NCI-H774 (cell line): Measurements from ENCODE around the gene LASP1NB.
"Not testable (repeated sequence)": the region's sequence is repeated elsewhere in the genome, so short reads cannot be mapped to it uniquely, and the experiment has no call there.

Experiments used
- DNase-seq: peaks from one replicate; lab custom pipeline; 2025; lab: John Stamatoyannopoulos, UW

LASP1NB gene

DNA sequence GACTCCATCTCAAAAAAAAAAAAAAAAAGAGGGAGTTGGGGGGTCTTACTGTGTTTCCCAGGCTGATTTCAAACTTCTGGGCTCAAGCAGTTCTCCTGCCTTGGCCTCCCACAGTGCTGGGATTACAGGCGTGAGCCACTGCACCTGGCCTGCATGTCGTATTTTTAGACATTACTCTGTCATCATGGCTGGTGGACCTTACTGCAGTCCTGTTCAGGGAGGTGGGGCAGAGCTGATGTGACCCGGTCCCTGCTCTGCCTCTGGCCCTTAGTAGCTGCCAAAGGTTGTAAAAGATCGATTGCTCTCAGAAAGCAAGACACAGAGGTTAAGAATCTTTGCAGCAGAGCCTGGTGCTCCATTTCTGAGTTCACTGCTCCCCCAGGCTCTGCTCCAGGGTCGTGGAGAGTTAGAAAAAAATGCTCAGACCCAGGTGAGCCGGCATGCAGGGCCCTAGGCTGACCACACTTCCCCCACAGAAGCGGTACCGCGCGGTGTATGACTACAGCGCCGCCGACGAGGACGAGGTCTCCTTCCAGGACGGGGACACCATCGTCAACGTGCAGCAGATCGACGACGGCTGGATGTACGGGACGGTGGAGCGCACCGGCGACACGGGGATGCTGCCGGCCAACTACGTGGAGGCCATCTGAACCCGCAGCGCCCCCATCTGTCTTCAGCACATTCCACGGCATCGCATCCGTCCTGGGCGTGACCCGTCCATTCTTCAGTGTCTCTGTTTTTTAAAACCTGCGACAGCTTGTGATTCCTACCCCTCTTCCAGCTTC, 7.1 kb upstream of the LASP1NB start:
- no peak for DNase-seq

DNA sequence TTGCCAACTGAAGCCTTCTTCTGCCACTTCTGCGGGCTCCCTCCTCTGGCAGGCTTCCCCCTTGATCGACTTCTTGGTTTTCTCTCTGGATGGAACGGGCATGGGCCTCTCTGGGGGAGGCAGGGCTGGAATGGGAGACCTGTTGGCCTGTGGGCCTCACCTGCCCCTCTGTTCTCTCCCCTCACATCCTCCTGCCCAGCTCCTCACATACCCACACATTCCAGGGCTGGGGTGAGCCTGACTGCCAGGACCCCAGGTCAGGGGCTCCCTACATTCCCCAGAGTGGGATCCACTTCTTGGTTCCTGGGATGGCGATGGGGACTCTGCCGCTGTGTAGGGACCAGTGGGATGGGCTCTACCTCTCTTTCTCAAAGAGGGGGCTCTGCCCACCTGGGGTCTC, 6.5 kb upstream of the LASP1NB start:
- DNase-seq: no peak

DNA sequence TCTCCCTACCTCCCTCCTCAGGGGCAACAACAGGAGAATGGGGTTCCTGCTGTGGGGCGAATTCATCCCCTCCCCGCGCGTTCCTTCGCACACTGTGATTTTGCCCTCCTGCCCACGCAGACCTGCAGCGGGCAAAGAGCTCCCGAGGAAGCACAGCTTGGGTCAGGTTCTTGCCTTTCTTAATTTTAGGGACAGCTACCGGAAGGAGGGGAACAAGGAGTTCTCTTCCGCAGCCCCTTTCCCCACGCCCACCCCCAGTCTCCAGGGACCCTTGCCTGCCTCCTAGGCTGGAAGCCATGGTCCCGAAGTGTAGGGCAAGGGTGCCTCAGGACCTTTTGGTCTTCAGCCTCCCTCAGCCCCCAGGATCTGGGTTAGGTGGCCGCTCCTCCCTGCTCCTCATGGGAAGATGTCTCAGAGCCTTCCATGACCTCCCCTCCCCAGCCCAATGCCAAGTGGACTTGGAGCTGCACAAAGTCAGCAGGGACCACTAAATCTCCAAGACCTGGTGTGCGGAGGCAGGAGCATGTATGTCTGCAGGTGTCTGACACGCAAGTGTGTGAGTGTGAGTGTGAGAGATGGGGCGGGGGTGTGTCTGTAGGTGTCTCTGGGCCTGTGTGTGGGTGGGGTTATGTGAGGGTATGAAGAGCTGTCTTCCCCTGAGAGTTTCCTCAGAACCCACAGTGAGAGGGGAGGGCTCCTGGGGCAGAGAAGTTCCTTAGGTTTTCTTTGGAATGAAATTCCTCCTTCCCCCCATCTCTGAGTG, 5.9 kb upstream of the LASP1NB start:
- no peak for DNase-seq

DNA sequence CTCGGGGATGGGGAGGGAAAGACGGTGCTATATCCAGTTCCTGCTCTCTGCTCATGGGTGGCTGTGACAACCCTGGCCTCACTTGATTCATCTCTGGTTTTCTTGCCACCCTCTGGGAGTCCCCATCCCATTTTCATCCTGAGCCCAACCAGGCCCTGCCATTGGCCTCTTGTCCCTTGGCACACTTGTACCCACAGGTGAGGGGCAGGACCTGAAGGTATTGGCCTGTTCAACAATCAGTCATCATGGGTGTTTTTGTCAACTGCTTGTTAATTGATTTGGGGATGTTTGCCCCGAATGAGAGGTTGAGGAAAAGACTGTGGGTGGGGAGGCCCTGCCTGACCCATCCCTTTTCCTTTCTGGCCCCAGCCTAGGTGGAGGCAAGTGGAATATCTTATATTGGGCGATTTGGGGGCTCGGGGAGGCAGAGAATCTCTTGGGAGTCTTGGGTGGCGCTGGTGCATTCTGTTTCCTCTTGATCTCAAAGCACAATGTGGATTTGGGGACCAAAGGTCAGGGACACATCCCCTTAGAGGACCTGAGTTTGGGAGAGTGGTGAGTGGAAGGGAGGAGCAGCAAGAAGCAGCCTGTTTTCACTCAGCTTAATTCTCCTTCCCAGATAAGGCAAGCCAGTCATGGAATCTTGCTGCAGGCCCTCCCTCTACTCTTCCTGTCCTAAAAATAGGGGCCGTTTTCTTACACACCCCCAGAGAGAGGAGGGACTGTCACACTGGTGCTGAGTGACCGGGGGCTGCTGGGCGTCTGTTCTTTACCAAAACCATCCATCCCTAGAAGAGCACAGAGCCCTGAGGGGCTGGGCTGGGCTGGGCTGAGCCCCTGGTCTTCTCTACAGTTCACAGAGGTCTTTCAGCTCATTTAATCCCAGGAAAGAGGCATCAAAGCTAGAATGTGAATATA, 4.8 kb upstream of the LASP1NB start:
- no peak for DNase-seq

DNA sequence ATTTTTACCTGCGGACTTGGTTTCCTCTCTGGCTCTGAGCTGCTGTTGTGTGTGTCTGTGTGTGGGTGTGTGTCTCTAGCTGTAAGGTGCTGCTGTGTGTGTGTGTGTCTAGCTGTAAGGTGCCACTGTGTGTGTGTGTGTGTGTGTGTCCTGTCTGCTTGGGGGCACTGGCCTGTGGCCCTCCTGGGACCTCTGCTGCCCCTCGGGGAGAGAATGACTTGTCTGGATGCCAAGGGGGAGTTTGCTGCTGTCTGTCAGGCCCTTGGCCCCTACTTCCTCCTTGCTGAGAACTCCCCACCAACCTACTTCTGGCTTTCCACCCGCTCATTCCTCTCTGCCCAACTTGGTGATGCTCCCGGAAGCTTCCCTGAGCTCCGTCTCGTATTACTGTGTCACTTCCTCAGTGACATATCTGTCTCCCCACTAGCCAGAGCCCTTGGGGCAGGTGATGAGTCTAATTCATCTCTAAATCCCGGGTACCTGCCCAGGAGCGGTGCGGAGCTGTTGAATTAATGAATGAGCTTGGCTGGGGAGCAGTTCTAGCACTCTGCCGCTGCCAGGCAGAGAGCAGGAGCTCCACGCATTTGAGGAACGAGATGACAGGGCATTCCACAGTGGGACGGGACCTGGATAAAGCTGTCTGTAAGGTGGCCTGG, 3.5 kb upstream of the LASP1NB start:
- DNase-seq: no peak

DNA sequence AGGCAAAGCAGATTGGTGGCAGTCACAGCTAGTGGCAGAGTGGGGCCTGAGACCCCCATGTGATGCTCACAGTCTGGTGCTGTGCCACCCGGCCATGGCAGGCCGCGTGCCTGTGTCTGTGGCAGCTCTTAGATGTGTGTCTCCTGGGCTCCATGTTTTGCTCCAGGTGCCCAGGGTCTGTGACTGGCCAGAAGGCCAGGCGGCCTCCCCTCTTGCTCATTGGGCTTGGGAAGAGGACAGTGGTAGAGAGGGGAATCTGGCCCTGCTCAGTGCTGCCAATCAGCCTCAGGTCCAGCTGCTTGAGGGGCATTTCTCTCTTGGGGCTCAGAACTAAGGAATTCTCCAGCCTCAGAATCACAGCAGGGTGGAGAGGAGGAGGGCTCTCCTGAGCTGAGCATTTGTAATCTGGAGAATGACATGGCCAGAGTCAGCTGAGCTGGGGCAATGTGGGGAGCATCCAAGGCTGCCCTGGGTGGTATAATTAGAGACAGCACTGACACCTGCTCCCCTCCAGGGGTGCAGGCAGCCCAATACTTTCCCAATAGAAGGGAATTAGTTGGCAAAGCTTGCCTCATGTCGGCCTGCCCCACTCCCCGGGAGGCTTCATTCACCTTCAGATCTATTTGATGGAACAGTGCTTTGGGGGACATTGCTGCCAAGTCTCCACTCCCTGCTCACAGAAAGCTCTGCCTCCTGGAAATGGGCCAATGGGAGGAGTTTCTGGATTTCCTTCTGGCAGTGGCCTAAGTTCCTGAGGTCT, 2.7 kb upstream of the LASP1NB start:
- DNase-seq: no peak

DNA sequence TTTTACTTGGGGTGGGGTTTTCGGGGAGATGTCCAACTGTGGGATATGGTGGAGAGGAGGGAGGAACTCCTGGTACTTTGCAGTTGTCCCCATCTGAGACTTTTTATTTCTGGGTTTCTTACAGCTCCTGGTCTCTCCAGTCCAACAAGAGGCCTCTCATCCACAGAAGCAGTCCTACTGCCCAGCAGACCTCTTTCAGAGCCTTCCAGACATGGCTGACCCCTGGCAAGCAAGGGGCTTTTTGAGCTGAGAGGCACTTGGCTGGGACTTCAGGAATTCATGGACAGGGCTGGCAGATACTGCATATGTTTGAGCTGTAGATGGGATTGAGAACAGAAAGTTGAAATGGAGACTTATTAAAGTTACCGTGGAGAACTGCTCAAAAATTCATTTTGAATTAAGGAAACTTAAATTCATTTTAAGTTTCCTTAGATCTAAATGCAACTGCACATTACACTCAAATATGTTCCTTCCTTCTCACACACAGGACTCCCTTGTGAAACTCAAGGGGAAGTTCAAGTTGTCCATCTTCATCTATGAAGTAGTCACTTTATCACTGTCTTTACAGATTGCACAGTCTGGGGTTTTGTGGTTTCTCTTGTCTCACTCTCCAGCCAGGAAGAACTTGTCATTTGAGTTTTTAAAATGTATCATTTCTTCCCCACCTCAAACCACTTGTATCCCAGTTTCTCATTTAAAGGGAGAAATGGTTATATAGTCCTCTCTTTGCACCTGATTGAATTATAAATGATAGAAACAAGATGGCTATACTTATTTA, 1.1 kb downstream of the LASP1NB start:
- no peak for DNase-seq

DNA sequence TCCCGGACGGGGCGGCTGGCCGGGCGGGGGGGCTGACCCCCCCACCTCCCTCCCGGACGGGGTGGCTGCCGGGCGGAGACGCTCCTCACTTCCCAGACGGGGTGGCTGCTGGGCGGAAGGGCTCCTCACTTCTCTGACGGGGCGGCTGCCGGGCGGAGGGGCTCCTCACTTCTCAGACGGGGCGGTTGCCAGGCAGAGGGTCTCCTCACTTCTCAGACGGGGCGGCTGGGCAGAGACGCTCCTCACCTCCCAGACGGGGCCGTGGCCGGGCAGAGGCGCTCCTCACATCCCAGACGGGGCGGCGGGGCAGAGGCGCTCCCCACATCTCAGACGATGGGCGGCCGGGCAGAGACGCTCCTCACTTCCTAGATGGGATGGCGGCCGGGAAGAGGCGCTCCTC, 5.4 kb downstream of the LASP1NB start:
- DNase-seq: not testable (repeated sequence)

DNA sequence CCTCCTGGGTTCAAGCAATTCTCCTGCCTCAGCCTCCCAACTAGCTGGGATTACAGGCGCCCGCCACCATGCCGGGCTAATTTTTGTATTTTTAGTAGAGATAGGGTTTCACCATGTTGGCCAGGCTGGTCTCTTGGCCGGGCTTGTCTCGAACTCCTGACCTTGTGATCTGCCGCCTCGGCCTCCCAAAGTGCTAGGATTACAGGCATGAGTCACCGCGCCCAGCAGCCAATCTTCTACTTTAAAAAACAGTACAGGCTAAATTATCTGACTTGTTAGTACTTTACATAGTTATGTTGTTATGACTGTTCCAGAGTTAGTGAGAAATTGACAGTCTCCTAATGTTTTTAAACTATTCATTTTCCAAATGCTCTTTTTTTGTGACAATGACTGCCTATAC, 8.5 kb downstream of the LASP1NB start:
- DNase-seq: not testable (repeated sequence)

DNA sequence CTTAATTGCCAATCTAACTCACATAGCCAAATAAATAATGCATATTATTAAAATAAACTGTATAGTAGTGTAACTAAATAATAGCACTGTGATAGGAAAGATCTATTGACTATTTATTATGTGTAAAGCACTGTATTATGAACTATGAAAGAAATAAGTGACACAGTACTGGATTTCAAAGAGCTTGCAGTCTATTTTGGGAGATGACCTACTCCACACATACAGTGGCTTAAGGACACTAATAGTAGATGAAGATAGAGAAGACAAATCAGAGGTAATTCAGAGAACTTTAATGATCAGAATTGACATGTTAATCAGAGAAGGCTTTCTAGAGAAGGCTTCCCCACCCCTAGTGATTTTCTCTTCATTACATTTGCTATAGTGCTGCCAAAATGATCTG, 14.6 kb downstream of the LASP1NB start:
- no peak for DNase-seq

DNA sequence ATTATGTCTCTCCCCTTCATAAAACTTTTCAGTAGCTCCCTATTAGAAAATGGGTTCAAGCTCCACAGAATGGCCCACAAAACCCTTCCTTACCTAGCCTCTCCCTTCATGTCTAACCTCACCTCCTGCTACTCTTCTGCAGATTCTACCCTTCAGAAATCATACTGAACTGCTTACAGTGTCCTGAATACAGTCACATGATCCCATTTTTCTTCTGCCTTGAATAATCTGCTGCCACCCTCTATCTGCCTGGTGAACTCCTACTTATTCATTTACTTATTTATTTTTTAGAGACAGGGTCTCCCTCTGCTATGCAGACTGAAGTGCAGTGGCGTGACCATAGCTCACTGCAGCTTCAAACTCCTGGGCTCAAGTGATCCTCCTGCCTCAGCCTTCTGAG, 15.0 kb downstream of the LASP1NB start:
- DNase-seq: no peak

DNA sequence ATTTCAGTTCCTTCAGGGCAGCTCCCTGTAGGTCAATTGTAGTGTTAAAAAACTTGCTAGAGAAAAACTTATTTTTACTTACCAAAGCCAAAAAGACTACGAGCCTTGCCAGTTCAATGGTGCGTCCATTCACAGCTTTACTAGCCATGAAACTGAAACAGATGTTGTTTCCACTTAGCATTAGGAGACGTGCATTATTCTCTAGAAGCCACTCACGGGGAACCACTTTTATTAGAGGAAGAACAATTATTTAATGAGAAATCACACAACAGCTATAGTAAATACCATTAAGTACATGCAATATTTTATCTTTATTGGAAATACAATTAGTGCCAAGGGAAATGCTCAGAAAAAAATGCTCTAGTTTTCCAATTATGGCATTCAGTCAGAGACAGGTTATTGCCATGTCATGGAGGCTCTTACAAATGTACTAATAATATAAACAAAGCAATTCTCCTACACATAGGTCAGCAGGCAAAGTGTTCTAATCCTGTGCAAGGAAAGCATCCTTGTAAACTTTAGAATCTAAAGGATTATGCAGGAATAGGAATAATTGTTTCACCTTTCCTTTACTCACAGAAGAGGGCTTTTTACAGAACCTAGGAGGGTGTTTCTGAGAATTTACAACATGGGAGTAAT, 17.4 kb downstream of the LASP1NB start:
- peak; percentile 48 for DNase-seq

DNA sequence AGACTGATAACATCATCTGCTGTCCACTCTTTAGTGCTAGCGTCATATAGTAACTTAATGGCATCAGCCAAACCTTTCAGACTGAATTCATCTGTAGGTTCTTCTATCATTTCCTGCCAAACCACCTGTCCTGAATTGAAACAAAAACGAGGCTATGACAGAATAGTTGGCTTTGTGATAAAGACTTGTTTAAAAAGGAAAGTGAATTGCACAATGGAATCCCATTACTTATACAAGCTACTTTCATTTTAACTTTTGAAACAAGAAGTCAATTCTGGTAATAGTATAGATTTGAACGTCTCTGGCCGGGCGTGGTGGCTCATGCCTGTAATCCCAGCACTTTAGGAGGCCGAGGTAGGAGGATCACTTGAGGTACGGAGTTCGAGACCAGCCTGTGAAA, 18.2 kb downstream of the LASP1NB start:
- peak; percentile 37 for DNase-seq

DNA sequence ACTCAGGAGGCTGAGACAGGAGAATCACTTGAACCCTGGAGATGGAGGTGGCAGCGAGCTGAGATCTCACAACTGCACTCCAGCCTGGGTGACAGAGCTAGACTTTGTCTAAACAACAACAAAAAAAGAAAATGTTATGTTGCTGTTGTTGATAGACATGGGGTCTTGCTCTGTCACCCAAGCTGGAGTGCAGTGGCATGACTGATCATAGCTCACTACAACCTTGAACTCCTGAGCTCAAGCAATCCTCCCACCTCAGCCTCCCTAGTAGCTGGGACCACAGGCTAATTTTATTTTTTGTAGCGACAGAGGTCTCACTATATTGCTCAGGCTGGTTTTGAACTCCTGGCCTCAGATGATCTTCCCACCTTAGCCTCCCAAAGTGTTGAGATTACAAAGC, 21.8 kb downstream of the LASP1NB start:
- DNase-seq: no peak

DNA sequence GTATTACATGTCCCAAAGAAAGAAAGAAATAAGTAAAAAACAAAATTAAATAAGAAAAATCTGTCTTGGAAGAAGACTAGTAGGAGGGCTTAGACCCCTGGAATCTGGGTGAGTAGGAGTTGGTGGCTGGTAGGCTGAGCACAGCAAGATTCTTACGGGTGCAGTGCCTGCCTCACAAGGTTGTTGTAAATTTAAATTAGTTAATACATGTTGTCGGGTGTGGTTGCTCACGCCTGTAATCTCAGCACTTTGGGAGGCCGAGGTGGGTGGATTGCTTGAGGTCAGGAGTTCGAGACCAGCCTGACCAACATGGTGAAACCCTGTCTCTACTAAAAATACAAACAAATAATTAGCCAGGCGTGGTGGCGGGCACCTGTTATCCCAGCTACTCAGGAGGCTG, 28.4 kb downstream of the LASP1NB start:
- DNase-seq: not testable (repeated sequence)

DNA sequence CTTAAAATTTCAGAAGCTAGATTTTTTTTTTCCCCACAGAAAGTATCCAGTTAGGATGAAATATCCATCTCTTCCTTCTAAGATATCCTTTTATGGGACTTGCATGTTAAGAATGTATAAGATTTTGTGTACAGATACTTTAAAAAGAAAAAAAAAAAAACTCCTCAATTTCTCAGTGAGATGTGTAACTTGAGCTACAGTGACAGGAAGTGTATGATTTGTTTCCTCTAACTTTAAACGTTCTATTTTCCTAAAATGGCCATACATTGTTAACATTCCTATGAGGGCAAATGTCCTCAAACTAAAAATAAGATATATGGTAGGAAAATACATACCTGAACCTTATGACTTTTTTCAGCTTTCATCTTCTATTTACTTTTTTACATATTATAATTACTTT, 32.9 kb downstream of the LASP1NB start:
- DNase-seq: no peak

DNA sequence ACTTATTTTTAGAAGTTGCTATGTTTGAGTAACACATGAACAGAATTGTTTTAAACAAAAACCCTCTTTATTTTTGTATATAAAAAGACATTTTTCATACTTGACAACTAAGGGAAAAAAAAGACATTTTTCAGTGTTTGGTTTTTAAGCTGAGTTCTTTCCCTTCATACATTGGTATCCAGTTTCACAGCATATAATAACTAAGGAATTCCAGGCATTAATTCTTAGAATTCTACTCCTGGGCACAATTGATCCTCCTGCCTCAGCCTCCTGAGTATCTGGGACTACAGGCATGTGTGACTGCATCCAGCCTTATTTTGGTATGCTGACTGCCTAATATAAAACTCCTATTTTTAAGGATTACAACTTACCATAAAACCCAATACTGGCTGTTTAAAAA, 33.3 kb downstream of the LASP1NB start:
- DNase-seq: no peak

DNA sequence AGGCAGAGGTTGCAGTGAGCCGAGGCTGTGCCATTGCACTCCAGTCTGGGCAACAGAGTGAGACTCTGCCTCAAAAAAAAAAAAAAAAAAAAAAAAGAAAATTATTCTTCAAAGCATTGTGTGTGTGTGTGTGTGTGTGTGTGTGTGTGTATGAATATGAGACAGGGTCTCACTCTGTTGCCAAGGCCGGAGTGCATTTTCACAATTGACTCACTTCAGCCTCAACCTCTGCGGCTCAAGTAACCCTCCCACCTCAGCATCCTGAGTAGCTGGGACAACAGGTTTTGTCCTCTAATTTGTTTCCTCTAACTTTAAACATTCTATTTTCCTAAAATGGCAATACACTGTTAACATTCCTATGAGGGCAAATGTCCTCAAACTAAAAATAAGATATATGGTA, 34.1 kb downstream of the LASP1NB start:
- DNase-seq: no peak

DNA sequence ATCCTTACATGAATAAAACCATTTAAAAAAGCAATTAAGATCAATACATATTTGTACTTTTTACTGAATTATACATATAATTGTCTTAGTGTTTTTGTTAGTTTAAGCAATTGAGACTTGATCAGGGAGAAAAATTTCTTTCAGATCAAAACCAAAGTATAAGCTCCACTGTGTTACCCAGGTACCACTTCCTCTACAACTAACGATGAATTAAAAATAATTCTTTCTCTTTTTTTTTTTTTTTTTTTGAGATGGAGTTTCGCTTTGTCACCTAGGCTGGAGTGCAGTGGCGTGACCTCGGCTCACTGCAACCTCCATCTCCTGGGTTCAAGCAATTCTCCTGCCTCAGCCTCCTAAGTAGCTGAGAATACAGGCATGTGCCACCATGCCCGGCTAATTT, 35.0 kb downstream of the LASP1NB start:
- no peak for DNase-seq

DNA sequence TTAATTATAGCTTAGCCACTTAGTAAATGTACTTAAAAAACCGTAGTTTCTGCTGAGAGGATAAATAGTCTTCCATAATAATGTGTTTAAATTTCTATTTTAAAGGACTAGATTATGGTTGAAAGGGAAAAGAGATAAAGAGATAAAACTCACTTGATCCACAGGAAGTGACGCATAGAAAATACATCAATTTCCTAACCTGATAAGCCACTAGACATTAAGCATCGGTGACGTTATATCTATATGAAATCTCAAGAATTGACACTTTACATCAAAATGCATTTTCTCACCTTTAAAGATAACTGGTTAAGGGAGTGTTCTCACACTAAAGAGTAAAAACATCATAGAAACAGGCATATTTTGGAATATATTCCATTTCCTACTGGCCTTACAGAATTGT, 36.0 kb downstream of the LASP1NB start:
- no peak for DNase-seq
